HG03378 (cell line): ENCODE results near the gene CDADC1.

Experiments used
- ATAC-seq: cut with Tn5 transposase; IDR thresholded peaks from one replicate; pipeline ENCODE4 v1.9.1; 2021; ENCODE audit warnings: mild to moderate bottlenecking, moderate library complexity; ENCODE audit not compliant: unreplicated experiment

The CDADC1 gene

GRCh38 chr13:49247643-49248621 lies at the start of gene CDADC1:
CDADC1 (plus strand) TSS chr13:49247925; CDS start chr13:49248038, 113 bp downstream.
- peak; percentile 92 for ATAC-seq

- ATAC-seq = no peak
These were observed 41.1 kb upstream of the CDADC1 start for GRCh38 chr13:49206641-49207040.

- ATAC-seq = no peak
These were observed 39.1 kb upstream of the CDADC1 start for GRCh38 chr13:49208619-49209018.

GRCh38 chr13:49210114-49210513 lies 37.6 kb upstream of the CDADC1 start:
- no peak for ATAC-seq

- no peak for ATAC-seq
These were observed 37.1 kb upstream of the CDADC1 start for GRCh38 chr13:49210669-49211068.

- ATAC-seq = no peak
These were observed 34.2 kb upstream of the CDADC1 start for GRCh38 chr13:49213539-49213938.

- ATAC-seq = no peak
These were observed 33.5 kb upstream of the CDADC1 start for GRCh38 chr13:49213997-49214916.

GRCh38 chr13:49214917-49215376 lies 32.8 kb upstream of the CDADC1 start:
- peak; percentile 64 for ATAC-seq

- ATAC-seq = no peak
These were observed 31.4 kb upstream of the CDADC1 start for GRCh38 chr13:49216334-49216733.

GRCh38 chr13:49217962-49218492 lies 29.7 kb upstream of the CDADC1 start:
- ATAC-seq = no peak

GRCh38 chr13:49218493-49219051 lies 29.2 kb upstream of the CDADC1 start:
- ATAC-seq = no peak

GRCh38 chr13:49219647-49220035 lies 28.1 kb upstream of the CDADC1 start:
- ATAC-seq = no peak

GRCh38 chr13:49220036-49220855 lies 27.5 kb upstream of the CDADC1 start, which contains the start of gene MLNR:
MLNR (plus strand) TSS chr13:49220338; CDS start chr13:49220338, 0 bp downstream.
- no peak for ATAC-seq

GRCh38 chr13:49220856-49221589 lies 26.7 kb upstream of the CDADC1 start:
- ATAC-seq = no peak

- ATAC-seq = no peak
These were observed 26.1 kb upstream of the CDADC1 start for GRCh38 chr13:49221590-49221965.

GRCh38 chr13:49225223-49226042 lies 22.3 kb upstream of the CDADC1 start:
- no peak for ATAC-seq

GRCh38 chr13:49226613-49227012 lies 21.1 kb upstream of the CDADC1 start:
- no peak for ATAC-seq

GRCh38 chr13:49234741-49235140 lies 13.0 kb upstream of the CDADC1 start:
- ATAC-seq = no peak
